GM19438 (cell line): Measurements from ENCODE around the gene LRRC8B.
"Not testable (repeated sequence)": the region's sequence is repeated elsewhere in the genome, so short reads cannot be mapped to it uniquely, and the experiment has no call there.

Source experiments
- ATAC-seq: cut with Tn5 transposase; IDR thresholded peaks from one replicate; pipeline ENCODE4 v1.9.1; 2021; ENCODE audit warnings: low read depth; ENCODE audit not compliant: unreplicated experiment

Gene LRRC8B

GRCh38 chr1:89523572-89524368, 859 bp upstream of the LRRC8B start:
- peak; percentile 28 for ATAC-seq

GRCh38 chr1:89525169-89525855, 683 bp downstream of the LRRC8B start:
- ATAC-seq: peak; percentile 26

GRCh38 chr1:89527256-89527655, 2.6 kb downstream of the LRRC8B start:
- ATAC-seq: no peak

- ATAC-seq: no peak
Measured at GRCh38 chr1:89527750-89528381, 3.2 kb downstream of the LRRC8B start.

- no peak for ATAC-seq
Measured at GRCh38 chr1:89528382-89528780, 3.8 kb downstream of the LRRC8B start.

GRCh38 chr1:89529196-89529595, 4.6 kb downstream of the LRRC8B start:
- ATAC-seq: no peak

GRCh38 chr1:89530444-89531089, 5.9 kb downstream of the LRRC8B start:
- no peak for ATAC-seq

- no peak for ATAC-seq
Measured at GRCh38 chr1:89531480-89532139, 7.0 kb downstream of the LRRC8B start.

GRCh38 chr1:89532228-89532627, 7.6 kb downstream of the LRRC8B start:
- ATAC-seq: no peak

GRCh38 chr1:89532866-89533265, 8.2 kb downstream of the LRRC8B start:
- ATAC-seq: no peak

- no peak for ATAC-seq
Measured at GRCh38 chr1:89535537-89535936, 10.9 kb downstream of the LRRC8B start.

GRCh38 chr1:89536555-89537341, 12.1 kb downstream of the LRRC8B start:
- ATAC-seq: no peak

GRCh38 chr1:89538361-89538760, 13.7 kb downstream of the LRRC8B start:
- no peak for ATAC-seq

- no peak for ATAC-seq
Measured at GRCh38 chr1:89539128-89539527, 14.5 kb downstream of the LRRC8B start.

GRCh38 chr1:89540406-89540970, 15.9 kb downstream of the LRRC8B start:
- ATAC-seq: no peak

- no peak for ATAC-seq
Measured at GRCh38 chr1:89542345-89542744, 17.7 kb downstream of the LRRC8B start.

GRCh38 chr1:89543632-89544031, 19.0 kb downstream of the LRRC8B start:
- not testable (repeated sequence) for ATAC-seq

- ATAC-seq: no peak
Measured at GRCh38 chr1:89545264-89546038, 20.8 kb downstream of the LRRC8B start.
